ENCODE results near the gene ECHS1. TPM values are rescaled to one million over a fixed set of nuclear protein-coding genes. Genes with fewer than 3 reads are reported as not detected.

The ECHS1 gene
- polyA plus RNA-seq, 1 of the 3 experiments (the other 2 are of a cell fraction) = 97.8 TPM

GRCh38 chr10:133394064-133394663 is 21.0 kb upstream of the ECHS1 start, which contains the start of gene MTG1 (continued):
- peak; percentile 4; the same call in 1 of the 2 replicates for TF ChIP-seq TCF12 (IDR thresholded peaks at IDR 0.05)
- no peak for TF ChIP-seq TEAD4 (IDR thresholded peaks at IDR 0.05; ENCODE audit: borderline replicate concordance, insufficient read depth)
- no peak for TF ChIP-seq RAD21 (IDR thresholded peaks at IDR 0.05; ENCODE audit: low read length)
- no peak for TF ChIP-seq FOXM1 (IDR thresholded peaks at IDR 0.05; ENCODE audit: low read depth)
- no peak for TF ChIP-seq FOXJ3 (CRISPR knock-in tag; IDR thresholded peaks at IDR 0.05)
- TF ChIP-seq, protein P1, sequence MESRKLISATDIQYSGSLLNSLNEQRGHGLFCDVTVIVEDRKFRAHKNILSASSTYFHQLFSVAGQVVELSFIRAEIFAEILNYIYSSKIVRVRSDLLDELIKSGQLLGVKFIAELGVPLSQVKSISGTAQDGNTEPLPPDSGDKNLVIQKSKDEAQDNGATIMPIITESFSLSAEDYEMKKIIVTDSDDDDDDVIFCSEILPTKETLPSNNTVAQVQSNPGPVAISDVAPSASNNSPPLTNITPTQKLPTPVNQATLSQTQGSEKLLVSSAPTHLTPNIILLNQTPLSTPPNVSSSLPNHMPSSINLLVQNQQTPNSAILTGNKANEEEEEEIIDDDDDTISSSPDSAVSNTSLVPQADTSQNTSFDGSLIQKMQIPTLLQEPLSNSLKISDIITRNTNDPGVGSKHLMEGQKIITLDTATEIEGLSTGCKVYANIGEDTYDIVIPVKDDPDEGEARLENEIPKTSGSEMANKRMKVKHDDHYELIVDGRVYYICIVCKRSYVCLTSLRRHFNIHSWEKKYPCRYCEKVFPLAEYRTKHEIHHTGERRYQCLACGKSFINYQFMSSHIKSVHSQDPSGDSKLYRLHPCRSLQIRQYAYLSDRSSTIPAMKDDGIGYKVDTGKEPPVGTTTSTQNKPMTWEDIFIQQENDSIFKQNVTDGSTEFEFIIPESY (IDR thresholded peaks at IDR 0.05; ENCODE audit: borderline replicate concordance, low read depth) = peak; percentile 68; the same call in 1 of the 2 replicates
- no peak for TF ChIP-seq RXRA (IDR thresholded peaks at IDR 0.05; ENCODE audit: borderline replicate concordance, low read depth)
- peak; percentile 97 for TF ChIP-seq NRF1 (IDR thresholded peaks at IDR 0.05; ENCODE audit: low read depth, low read length)
- peak; percentile 87 for TF ChIP-seq POLR2AphosphoS5 (IDR thresholded peaks at IDR 0.05; ENCODE audit: low read depth, low read length)
- TF ChIP-seq RCOR1 (IDR thresholded peaks at IDR 0.05; ENCODE audit: low read length) = no peak

DNA sequence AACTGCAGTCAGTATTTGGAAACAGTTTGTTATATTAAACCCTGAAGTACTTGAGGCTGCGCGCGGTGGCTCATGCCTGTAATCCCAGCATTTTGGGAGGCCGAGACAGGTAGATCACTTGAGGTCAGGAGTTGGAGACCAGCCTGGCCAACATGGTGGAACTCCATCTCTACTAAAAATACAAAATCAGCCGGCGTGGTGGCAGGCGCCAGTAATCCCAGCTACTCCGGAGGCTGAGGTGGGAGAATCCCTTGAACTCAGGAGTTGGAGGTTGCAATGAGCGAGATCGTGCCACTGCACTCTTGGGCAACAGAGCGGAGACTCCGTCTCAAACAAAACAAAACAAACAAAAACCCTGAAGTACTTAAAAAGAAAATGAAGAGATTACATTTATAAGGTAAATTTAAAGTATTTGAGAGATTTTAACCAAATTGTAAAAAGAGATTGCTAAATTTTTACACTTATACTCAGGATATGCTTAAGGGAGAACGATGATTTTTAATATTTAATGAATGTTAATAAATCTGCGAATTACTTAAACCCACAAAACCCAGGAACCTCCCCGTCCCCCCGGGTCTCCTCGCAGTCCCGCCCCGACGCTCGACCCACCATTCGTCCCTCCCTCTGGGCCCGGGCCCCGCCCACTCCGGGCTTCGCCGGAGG is 20.4 kb upstream of the ECHS1 start:
- Histone ChIP-seq H2AFZ (ENCODE audit: low read depth) (peak overlapping the region; percentile 80), H3K4me2 (peak overlapping the region; percentile 98), H3K36me3 (replicated peaks in 1 of 2; ENCODE audit: control insufficient read depth in 1 of 2, insufficient read depth in 2 of 2, low read length in 1 of 2) (peaks cover 5 to 16% of the 10 kb centered on the region in 2 experiments), H3K4me1 (ENCODE audit: control insufficient read depth in 1 of 2, insufficient read depth in 2 of 2, low read depth in 1 of 2, low read length in 1 of 2) (peaks cover 9 to 10% of the 10 kb centered on the region in 2 experiments; a peak in 2 of 4 replicates), H3K9ac (no peak overlapping the region; the same call in 1 of the 2 replicates), H3K4me3 (ENCODE audit: low read depth in 2 of 2, low read length in 1 of 2) (peak overlapping the region; percentile 94 to 96; a peak in 3 of 4 replicates), H3K27me3 (ENCODE audit: insufficient read depth) (no peaks in the 10 kb centered on the region), H3K27ac (ENCODE audit: low read depth in 2 of 2, low read length in 1 of 2) (peak overlapping the region; percentile 23 to 77; a peak in 3 of 4 replicates), H3K9me2 (no peaks in the 10 kb centered on the region), H3K9me3 (no peaks in the 10 kb centered on the region), H3K79me2 (ENCODE audit: insufficient read depth) (peaks cover 44% of the 10 kb centered on the region), H3F3A (replicated peaks; ENCODE audit: insufficient read depth) (no peaks in the 10 kb centered on the region), H4K20me1 (ENCODE audit: insufficient read depth) (no peaks in the 10 kb centered on the region)
- 48% methylated on average over 21 of the region's 27 CpGs for WGBS (ENCODE audit: low lambda C conversion rate)
- POLR2A ChIA-PET = interaction anchor here (0.7 to 1.3 kb wide), 2 partner anchors 34 to 126 kb away, joined by 3 read pairs; no protein-coding TSS in a partner anchor
- DNase-seq = peak; percentile 100
- CTCF ChIA-PET = interaction anchor here (2.7 kb wide), 1 partner anchor 64 kb away, joined by 12 read pairs; no protein-coding TSS in a partner anchor
- TF ChIP-seq SIN3A (IDR thresholded peaks at IDR 0.05; ENCODE audit: borderline replicate concordance, low read depth, low read length) (no peak), MXI1 (IDR thresholded peaks at IDR 0.05; ENCODE audit: low read depth, low read length) (no peak), NFIC (IDR thresholded peaks at IDR 0.05; ENCODE audit: borderline replicate concordance) (no peak), RFX5 (IDR thresholded peaks at IDR 0.05; ENCODE audit: low read length) (no peak), FOSL2 (IDR thresholded peaks at IDR 0.05; ENCODE audit: borderline replicate concordance, low read depth) (no peak), EZH2phosphoT487 (IDR thresholded peaks at IDR 0.05; ENCODE audit: borderline replicate concordance, low read depth) (no peak), SMC3 (IDR thresholded peaks at IDR 0.05; ENCODE audit: low read depth, low read length) (no peak), TEAD4 (IDR thresholded peaks at IDR 0.05; ENCODE audit: borderline replicate concordance, insufficient read depth) (no peak), EP300 (IDR thresholded peaks at IDR 0.05; ENCODE audit: borderline replicate concordance in 1 of 2, low read depth in 1 of 2, low read length in 1 of 2) (no peak), NRF1 (IDR thresholded peaks at IDR 0.05; ENCODE audit: low read depth, low read length) (no peak), FOXM1 (IDR thresholded peaks at IDR 0.05; ENCODE audit: low read depth) (no peak), GABPA (IDR thresholded peaks at IDR 0.05; ENCODE audit: low read depth) (no peak), RXRA (IDR thresholded peaks at IDR 0.05; ENCODE audit: borderline replicate concordance, low read depth) (no peak), TAF1 (IDR thresholded peaks at IDR 0.05; ENCODE audit: borderline replicate concordance, low read depth, low read length) (no peak), POLR2AphosphoS5 (IDR thresholded peaks at IDR 0.05; ENCODE audit: low read depth, low read length) (no peak), RCOR1 (IDR thresholded peaks at IDR 0.05; ENCODE audit: low read length) (no peak)
- TF ChIP-seq, protein P2, sequence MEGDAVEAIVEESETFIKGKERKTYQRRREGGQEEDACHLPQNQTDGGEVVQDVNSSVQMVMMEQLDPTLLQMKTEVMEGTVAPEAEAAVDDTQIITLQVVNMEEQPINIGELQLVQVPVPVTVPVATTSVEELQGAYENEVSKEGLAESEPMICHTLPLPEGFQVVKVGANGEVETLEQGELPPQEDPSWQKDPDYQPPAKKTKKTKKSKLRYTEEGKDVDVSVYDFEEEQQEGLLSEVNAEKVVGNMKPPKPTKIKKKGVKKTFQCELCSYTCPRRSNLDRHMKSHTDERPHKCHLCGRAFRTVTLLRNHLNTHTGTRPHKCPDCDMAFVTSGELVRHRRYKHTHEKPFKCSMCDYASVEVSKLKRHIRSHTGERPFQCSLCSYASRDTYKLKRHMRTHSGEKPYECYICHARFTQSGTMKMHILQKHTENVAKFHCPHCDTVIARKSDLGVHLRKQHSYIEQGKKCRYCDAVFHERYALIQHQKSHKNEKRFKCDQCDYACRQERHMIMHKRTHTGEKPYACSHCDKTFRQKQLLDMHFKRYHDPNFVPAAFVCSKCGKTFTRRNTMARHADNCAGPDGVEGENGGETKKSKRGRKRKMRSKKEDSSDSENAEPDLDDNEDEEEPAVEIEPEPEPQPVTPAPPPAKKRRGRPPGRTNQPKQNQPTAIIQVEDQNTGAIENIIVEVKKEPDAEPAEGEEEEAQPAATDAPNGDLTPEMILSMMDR (IDR thresholded peaks at IDR 0.05) = no peak
- TF ChIP-seq, protein P1 (IDR thresholded peaks at IDR 0.05; ENCODE audit: borderline replicate concordance, low read depth) = no peak
- TF ChIP-seq, protein P3, sequence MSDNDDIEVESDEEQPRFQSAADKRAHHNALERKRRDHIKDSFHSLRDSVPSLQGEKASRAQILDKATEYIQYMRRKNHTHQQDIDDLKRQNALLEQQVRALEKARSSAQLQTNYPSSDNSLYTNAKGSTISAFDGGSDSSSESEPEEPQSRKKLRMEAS (IDR thresholded peaks at IDR 0.05; ENCODE audit: low read depth) = no peak
